ENCODE data around the gene ZNF341.

ZNF341 gene

GRCh38 chr20:33817411-33817810, 85.6 kb downstream of the ZNF341 start:
- no peak for DNase-seq (ENCODE audit: extremely low spot score, insufficient read length, low read depth)
- no peak for FAIRE-seq

GRCh38 chr20:33819456-33819855, 87.7 kb downstream of the ZNF341 start:
- FAIRE-seq (no peak), DNase-seq (ENCODE audit: extremely low spot score, insufficient read length, low read depth) (no peak)

- FAIRE-seq (no peak), DNase-seq (ENCODE audit: extremely low spot score, insufficient read length, low read depth) (no peak)
Measured at GRCh38 chr20:33820362-33820761, 88.6 kb downstream of the ZNF341 start.

- no peak for DNase-seq (ENCODE audit: extremely low spot score, insufficient read length, low read depth)
- FAIRE-seq, result no peak
Measured at GRCh38 chr20:33821270-33821836, 89.6 kb downstream of the ZNF341 start.

GRCh38 chr20:33822423-33822822, 90.6 kb downstream of the ZNF341 start:
- FAIRE-seq (no peak), DNase-seq (ENCODE audit: extremely low spot score, insufficient read length, low read depth) (no peak)

- DNase-seq (ENCODE audit: extremely low spot score, insufficient read length, low read depth) (no peak), FAIRE-seq (no peak)
Measured at GRCh38 chr20:33822991-33823390, 91.2 kb downstream of the ZNF341 start.

- no peak for DNase-seq (ENCODE audit: extremely low spot score, insufficient read length, low read depth)
- FAIRE-seq, result no peak
Measured at GRCh38 chr20:33824852-33825251, 93.1 kb downstream of the ZNF341 start.

GRCh38 chr20:33825340-33826269, 93.8 kb downstream of the ZNF341 start:
- no peak for FAIRE-seq
- DNase-seq (ENCODE audit: extremely low spot score, insufficient read length, low read depth), result no peak

GRCh38 chr20:33826270-33826897, 94.6 kb downstream of the ZNF341 start:
- no peak for FAIRE-seq
- no peak for DNase-seq (ENCODE audit: extremely low spot score, insufficient read length, low read depth)

- DNase-seq (ENCODE audit: extremely low spot score, insufficient read length, low read depth) (no peak), FAIRE-seq (no peak)
Measured at GRCh38 chr20:33827109-33827508, 95.3 kb downstream of the ZNF341 start.

- DNase-seq (ENCODE audit: extremely low spot score, insufficient read length, low read depth), result no peak
- FAIRE-seq, result no peak
Measured at GRCh38 chr20:33827634-33828325, 96.0 kb downstream of the ZNF341 start.

- FAIRE-seq (no peak), DNase-seq (ENCODE audit: extremely low spot score, insufficient read length, low read depth) (no peak)
Measured at GRCh38 chr20:33828326-33828844, 96.6 kb downstream of the ZNF341 start.

GRCh38 chr20:33828967-33829560, 97.3 kb downstream of the ZNF341 start:
- FAIRE-seq, result no peak
- DNase-seq (ENCODE audit: extremely low spot score, insufficient read length, low read depth), result no peak

GRCh38 chr20:33829636-33830035, 97.8 kb downstream of the ZNF341 start:
- DNase-seq (ENCODE audit: extremely low spot score, insufficient read length, low read depth) (no peak), FAIRE-seq (no peak)

GRCh38 chr20:33830371-33830770, 98.6 kb downstream of the ZNF341 start:
- DNase-seq (ENCODE audit: extremely low spot score, insufficient read length, low read depth), result no peak
- FAIRE-seq, result no peak

- DNase-seq (ENCODE audit: extremely low spot score, insufficient read length, low read depth) (no peak), FAIRE-seq (no peak)
Measured at GRCh38 chr20:33832103-33832804, 100.5 kb downstream of the ZNF341 start.

GRCh38 chr20:33833333-33833732, 101.5 kb downstream of the ZNF341 start:
- FAIRE-seq (no peak), DNase-seq (ENCODE audit: extremely low spot score, insufficient read length, low read depth) (no peak)

GRCh38 chr20:33835615-33836172, 103.9 kb downstream of the ZNF341 start:
- FAIRE-seq (no peak), DNase-seq (ENCODE audit: extremely low spot score, insufficient read length, low read depth) (no peak)

- DNase-seq (ENCODE audit: extremely low spot score, insufficient read length, low read depth) (no peak), FAIRE-seq (no peak)
Measured at GRCh38 chr20:33836277-33836676, 104.5 kb downstream of the ZNF341 start.

All from GM18507 (cell line).